ENCODE data around the gene RALA. TPM values are rescaled to one million over a fixed set of nuclear protein-coding genes. Genes with fewer than 3 reads are reported as not detected.

The RALA gene, protein sequence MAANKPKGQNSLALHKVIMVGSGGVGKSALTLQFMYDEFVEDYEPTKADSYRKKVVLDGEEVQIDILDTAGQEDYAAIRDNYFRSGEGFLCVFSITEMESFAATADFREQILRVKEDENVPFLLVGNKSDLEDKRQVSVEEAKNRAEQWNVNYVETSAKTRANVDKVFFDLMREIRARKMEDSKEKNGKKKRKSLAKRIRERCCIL
- total RNA-seq (2014; rRNA removed; shearing (Covaris generic); ENCODE audit: low replicate concordance) = 20.9 and 21.5 TPM in 2 replicates

DNA sequence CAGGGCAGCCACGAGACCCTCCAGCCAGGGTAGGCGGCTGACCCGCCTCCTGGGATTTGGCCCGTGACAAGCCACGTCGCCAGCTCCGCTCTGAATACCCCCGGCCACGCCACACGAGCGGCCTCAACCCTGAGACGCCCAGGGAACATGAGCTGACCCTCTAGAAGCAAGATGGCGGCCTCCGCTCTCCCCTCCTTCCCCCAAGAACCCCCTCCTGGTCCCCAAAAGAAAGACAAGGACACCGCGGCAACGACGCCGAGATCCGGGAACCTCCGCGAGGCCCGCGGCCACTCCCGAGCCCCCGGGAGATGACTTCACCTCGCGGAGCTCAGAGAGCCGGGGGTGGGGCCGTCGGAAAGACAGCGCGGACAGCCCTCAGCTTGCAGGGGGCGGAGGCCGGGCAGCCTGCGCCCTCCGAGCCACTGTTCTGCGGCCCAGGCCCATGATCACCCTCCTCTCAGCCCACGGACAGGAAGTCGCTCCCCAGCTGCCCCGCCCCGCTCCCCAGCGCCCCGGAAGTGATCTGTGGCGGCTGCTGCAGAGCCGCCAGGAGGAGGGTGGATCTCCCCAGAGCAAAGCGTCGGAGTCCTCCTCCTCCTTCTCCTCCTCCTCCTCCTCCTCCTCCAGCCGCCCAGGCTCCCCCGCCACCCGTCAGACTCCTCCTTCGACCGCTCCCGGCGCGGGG lies at the start of gene RALA:
Gene RALA, plus strand, starts transcription at position 526 of the 685 bp plus-strand sequence. CDS start 63,096 bp downstream, outside the sequence.
- in situ Hi-C loops (cut with HindIII; ENCODE audit: low pct_unique_long_range_greater_than_20kb, low sequenced_read_pairs) = no loop called here
- peak; percentile 97 for DNase-seq (ENCODE audit: low read depth)

DNA sequence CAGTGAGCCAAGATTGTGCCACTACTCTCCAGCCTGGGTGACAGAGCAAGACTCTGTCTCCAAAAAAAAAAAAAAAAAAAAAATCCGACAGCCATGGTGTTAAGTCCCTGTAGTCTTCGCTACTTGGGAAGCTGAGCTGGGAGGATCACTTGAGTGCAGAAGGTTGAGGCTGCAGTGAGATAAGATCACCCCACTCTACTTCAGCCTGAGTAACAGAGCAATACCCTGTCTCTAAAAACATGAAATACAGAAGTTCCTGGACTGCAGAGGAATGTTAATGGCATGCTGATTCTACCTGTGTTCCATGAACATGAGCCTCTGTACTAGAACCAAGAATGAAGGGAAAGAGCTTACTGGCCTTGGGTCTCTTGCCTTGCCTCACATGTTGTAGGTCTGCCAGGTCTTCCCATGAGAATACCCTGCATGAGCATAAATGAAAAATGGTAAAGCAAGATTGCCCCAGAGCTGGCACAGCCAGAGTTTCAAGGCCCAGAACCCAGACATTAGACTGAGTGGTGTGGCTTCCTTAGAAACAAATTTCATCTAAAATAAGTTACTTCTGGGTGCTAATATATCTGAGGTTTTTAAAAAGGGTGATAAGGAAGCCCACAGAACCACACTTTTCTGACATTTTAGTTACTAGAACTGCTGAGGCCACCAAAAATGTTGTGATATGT lies 48.6 kb upstream of the RALA start:
- in situ Hi-C loops (cut with HindIII; ENCODE audit: low pct_unique_long_range_greater_than_20kb, low sequenced_read_pairs) = no loop called here
- DNase-seq (ENCODE audit: low read depth) = no peak

DNA sequence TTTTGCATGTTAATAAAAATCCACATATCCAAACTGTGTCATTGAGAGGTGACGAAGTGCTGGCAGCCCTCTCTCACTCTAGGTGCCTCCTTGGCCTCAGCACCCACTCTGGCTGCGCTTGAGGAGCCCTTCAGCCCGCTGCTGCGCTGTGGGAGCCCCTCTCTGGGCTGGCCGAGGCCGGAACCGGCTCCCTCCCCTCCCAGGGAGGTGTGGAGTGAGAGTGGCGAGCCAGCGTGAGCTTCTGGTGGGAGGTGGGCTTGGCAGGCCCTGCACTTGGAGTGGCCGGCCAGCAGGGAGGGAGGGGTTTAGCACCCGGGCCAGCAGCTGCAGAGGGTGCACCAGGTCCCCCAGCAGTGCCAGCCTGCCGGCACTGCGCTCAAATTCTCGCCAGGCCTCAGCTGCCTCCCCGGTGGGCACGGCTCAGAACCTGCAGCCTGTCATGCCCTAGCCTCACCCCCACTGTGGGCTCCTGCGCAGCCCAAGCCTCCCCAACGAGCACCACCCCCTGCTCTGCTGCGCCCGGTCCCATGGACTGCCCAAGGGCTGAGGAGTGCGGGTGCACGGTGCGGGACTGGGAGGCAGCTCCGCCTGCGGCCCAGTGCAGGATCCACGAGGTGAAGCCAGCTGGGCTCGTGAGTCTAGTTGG lies 46.0 kb upstream of the RALA start:
- DNase-seq (ENCODE audit: low read depth) = no peak
- in situ Hi-C loops (cut with HindIII; ENCODE audit: low pct_unique_long_range_greater_than_20kb, low sequenced_read_pairs) = no loop called here

DNA sequence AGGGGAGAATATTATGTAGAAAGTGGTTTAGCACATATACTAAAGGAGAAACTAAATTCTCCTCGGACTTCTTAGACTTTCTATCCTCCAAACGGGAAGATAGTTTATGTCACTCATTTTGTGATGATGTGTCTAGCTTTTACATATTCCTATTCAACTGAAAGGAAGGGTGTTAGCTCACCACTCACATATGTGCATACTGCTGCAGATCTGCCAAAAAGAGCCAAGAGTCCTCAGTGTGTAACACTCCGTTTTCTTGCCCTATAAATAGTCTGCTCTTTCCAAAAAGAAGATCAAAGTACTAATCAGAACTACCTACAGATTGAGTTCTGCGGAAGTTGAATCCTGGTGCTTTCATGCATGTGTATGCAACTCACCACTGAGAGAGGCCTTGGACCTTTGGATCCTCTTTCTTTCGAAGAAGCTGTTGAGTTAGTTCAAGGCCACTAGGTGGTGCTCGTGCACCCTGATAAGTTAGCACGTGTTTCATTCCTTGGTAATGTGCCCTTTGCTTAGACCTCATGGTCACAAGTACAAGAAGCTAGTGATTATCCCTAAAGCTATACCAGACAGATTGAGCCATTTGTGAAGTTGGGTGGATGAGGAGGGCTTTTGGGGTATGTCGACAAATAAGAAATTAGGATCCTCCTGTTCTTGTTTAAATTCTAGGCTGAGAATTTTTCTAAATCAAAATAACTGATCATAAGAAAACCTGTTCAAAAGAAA lies 43.1 kb upstream of the RALA start:
- in situ Hi-C loops (cut with HindIII; ENCODE audit: low pct_unique_long_range_greater_than_20kb, low sequenced_read_pairs) = no loop called here
- peak; percentile 70 for DNase-seq (ENCODE audit: low read depth)

DNA sequence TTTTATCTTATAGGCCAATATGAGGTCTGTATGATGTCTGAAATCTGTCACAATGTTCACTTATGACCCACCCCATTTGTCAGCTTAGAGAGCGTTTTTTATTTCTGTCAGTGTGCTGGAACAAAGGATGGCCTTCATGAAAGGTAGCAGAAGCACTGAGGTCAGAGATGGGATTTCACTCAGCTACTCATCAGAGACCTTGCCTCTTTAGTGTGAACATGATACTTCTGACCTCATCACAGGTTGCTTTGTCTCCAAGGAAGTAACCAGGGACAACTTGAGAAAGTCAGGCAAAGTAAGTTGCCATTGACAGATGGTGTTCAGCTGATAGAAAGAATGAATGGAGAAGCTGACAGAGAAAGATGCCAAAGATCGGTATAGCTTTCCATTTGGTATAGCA lies 40.8 kb upstream of the RALA start:
- in situ Hi-C loops (cut with HindIII; ENCODE audit: low pct_unique_long_range_greater_than_20kb, low sequenced_read_pairs) = no loop called here

GRCh38 chr7:39583539-39583938 lies 39.8 kb upstream of the RALA start:
- in situ Hi-C loops (cut with HindIII; ENCODE audit: low pct_unique_long_range_greater_than_20kb, low sequenced_read_pairs) = no loop called here
- DNase-seq (ENCODE audit: low read depth) = no peak

More for the DNA sequence above, 40.8 kb upstream of the RALA start:
- DNase-seq (ENCODE audit: low read depth) = no peak

- in situ Hi-C loops (cut with HindIII; ENCODE audit: low pct_unique_long_range_greater_than_20kb, low sequenced_read_pairs) = no loop called here
- DNase-seq (ENCODE audit: low read depth) = no peak
These were observed 36.0 kb upstream of the RALA start for GRCh38 chr7:39587393-39587792.

- in situ Hi-C loops (cut with HindIII; ENCODE audit: low pct_unique_long_range_greater_than_20kb, low sequenced_read_pairs) = no loop called here
- no peak for DNase-seq (ENCODE audit: low read depth)
These were observed 35.0 kb upstream of the RALA start for GRCh38 chr7:39588416-39588815.

- in situ Hi-C loops (cut with HindIII; ENCODE audit: low pct_unique_long_range_greater_than_20kb, low sequenced_read_pairs) = no loop called here
- DNase-seq (ENCODE audit: low read depth) = peak; percentile 51
These were observed 33.9 kb upstream of the RALA start for GRCh38 chr7:39589323-39590111.

DNA sequence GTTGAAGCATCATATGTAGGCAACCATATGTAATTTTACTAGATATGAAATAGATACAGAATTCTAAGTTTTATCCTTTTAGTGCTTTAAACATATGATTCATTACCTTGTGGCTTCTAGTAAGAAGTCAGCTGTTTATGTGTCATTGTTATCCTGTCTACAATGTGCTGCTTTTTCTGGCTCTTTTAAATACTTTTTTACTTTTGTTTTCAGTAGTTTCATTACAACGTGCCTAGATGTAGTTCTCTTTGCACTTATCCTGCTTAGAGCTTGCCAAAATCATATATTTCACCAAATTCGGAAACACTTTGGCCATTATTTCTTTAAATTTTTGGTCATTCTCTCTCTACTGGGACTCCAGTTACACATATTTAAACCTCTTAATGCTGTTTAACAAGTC lies 30.8 kb upstream of the RALA start:
- peak; percentile 40 for DNase-seq (ENCODE audit: low read depth)
- in situ Hi-C loops (cut with HindIII; ENCODE audit: low pct_unique_long_range_greater_than_20kb, low sequenced_read_pairs) = no loop called here

- DNase-seq (ENCODE audit: low read depth) = no peak
- in situ Hi-C loops (cut with HindIII; ENCODE audit: low pct_unique_long_range_greater_than_20kb, low sequenced_read_pairs) = no loop called here
These were observed 28.3 kb upstream of the RALA start for GRCh38 chr7:39594988-39595620.

GRCh38 chr7:39602351-39602750 lies 21.0 kb upstream of the RALA start:
- in situ Hi-C loops (cut with HindIII; ENCODE audit: low pct_unique_long_range_greater_than_20kb, low sequenced_read_pairs) = no loop called here
- DNase-seq (ENCODE audit: low read depth) = no peak

DNA sequence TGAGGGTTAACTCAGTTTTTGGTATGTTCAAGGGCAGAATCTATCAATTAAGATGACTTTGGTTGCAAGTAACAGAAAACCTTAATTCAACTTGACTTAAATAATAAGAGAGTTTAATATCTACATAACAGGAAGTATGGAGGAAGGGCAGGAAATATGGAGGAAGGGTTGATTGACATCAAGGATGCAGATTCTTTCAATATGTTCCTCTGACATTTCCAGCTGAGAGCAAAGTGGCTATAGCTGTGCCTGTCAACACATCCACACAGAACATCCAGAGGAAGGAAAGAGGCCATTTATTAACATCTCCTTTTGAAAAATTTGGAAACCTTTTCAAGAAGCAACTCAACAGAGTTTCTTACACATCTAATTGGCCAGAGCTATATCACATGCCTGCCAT lies 19.4 kb upstream of the RALA start:
- in situ Hi-C loops (cut with HindIII; ENCODE audit: low pct_unique_long_range_greater_than_20kb, low sequenced_read_pairs) = no loop called here
- DNase-seq (ENCODE audit: low read depth) = no peak

- DNase-seq (ENCODE audit: low read depth) = peak; percentile 79
- in situ Hi-C loops (cut with HindIII; ENCODE audit: low pct_unique_long_range_greater_than_20kb, low sequenced_read_pairs) = no loop called here
These were observed 18.3 kb upstream of the RALA start for GRCh38 chr7:39605087-39605486.

DNA sequence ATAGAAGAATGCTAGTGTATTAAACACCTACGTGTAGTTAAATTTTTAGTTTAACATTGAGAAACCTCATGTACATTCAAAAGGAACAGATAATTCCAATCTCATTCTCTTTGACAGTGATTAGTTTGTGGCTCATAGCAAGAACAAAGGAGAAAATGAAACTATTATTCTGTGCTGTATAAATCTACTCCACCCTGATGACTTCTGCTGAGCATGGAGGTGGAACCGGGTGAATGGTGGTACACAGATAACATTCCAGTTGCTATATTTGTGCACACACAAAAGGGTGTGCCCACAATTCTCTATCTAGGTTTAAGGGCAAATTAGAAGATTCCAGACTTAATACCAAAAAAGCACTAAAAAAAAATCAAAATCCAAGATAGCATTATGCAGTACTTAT lies 17.0 kb upstream of the RALA start:
- no peak for DNase-seq (ENCODE audit: low read depth)
- in situ Hi-C loops (cut with HindIII; ENCODE audit: low pct_unique_long_range_greater_than_20kb, low sequenced_read_pairs) = no loop called here

GRCh38 chr7:39606941-39607340 lies 16.4 kb upstream of the RALA start:
- in situ Hi-C loops (cut with HindIII; ENCODE audit: low pct_unique_long_range_greater_than_20kb, low sequenced_read_pairs) = no loop called here
- DNase-seq (ENCODE audit: low read depth) = no peak

DNA sequence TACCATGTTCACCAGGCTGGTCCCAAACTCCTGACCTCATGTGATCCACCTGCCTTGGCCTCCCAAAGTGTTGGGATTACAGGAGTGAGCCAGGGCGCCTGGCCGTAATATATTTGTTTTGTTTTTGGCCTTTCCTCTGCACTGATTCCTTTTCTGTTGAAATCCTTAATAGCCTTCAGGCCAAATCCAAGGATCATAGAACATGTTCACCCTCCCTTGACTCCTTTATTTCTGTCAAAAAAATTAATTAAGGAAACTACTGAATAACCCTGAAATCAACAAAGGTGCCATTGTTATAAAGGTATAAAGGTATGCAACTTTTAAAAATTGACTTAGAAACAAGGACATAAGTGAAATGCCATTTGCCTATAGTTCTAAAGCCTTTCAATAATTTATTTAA lies 15.5 kb upstream of the RALA start:
- DNase-seq (ENCODE audit: low read depth) = no peak
- in situ Hi-C loops (cut with HindIII; ENCODE audit: low pct_unique_long_range_greater_than_20kb, low sequenced_read_pairs) = no loop called here

Measured in Caki2 (cell line).